Kasumi-1 (cell line): Measurements from ENCODE around the gene CTBP1.

Experiments
- DNase-seq, 2 experiments: peaks; one replicate each; lab custom pipeline; 2025; lab: John Stamatoyannopoulos, UW

The CTBP1 gene

DNA sequence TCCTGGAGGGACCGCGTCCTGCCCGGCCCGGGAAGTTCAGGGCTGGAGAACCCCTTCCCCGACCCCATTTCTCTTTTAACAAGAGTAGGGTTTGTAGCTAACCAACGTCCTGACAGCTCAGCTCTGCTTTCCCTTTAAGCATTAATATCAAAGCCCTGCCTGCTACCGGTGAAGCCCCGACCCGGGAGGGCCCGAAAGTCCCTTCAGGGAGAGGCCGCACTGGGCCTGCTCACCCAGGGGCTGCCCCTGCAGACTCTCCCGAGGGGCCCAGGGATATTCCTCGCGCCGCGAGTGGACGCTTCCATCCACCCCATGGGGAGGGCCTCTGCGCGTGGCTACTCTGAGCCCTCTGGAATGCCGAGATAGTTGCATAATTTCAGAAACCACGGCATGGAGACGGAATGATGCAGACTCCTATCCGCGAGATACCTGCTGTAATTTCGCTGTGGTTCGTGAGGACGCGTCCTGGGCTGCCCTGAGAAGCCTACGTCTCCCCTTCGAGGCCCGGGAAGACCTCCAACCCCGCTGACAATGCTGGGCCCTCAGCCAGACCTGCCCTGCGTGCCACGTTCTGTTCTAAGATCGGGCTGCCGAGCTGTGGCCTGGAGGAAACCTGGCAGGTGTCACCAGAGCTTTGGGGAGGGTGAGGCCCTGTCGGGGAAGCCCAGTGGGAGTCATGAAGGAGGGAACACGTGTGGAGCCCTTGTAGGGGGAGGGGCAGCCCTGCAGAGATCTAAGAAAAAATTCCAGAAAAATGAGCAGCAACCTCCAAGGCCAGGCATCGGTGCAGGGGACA is 999 bp upstream of the CTBP1 start:
- DNase-seq = no peak

DNA sequence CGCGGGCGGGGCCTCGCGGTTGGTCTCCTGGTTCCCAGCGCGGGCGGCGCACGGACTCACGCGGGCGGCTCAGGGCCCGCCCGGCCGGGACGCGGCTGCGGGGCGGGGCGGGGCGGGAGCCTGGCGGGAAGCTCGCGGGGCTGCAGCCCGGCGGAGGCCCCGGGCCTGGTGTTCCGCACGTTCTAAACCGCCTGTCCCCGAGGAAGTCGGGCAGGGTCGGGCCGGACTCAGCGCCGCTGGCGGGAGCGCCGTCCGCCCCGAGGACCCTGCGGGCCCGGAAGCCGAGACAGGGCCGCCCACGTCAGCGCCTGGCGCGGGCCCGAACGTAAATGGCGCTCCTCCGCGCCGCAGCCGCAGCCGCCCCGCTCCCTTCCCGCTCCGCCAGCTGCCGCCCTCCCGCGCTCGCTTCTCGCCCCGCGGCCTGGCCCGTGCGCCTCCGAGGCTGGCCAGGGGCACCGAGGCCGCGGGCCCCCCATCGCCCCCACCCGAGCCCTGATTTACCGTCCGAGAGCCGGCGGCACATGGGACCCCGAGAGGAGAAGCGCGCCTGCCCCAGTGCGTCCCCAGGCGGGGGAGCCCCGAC is 309 bp upstream of the CTBP1 start:
- peak; percentile 51 to 52 for DNase-seq

DNA sequence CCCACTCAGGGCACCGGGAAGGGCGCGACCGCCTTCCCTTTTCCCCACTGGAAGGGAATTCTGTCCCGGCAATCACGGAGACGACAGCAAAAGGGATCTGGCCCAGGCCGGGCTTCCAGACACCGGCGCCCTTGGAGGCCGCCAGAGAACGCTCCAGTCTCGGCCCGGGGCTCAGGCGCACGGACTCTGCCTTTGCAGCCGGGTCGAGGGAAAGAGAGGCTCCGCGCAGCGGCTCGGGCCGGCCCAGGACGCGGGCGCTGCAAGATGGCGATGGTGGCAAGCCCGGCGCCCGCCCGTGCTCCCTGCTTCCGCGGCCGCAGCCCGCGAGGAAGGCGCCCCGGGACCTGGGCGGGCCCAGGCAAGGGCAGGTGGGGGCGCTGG is 1.1 kb downstream of the CTBP1 start:
- DNase-seq = no peak

DNA sequence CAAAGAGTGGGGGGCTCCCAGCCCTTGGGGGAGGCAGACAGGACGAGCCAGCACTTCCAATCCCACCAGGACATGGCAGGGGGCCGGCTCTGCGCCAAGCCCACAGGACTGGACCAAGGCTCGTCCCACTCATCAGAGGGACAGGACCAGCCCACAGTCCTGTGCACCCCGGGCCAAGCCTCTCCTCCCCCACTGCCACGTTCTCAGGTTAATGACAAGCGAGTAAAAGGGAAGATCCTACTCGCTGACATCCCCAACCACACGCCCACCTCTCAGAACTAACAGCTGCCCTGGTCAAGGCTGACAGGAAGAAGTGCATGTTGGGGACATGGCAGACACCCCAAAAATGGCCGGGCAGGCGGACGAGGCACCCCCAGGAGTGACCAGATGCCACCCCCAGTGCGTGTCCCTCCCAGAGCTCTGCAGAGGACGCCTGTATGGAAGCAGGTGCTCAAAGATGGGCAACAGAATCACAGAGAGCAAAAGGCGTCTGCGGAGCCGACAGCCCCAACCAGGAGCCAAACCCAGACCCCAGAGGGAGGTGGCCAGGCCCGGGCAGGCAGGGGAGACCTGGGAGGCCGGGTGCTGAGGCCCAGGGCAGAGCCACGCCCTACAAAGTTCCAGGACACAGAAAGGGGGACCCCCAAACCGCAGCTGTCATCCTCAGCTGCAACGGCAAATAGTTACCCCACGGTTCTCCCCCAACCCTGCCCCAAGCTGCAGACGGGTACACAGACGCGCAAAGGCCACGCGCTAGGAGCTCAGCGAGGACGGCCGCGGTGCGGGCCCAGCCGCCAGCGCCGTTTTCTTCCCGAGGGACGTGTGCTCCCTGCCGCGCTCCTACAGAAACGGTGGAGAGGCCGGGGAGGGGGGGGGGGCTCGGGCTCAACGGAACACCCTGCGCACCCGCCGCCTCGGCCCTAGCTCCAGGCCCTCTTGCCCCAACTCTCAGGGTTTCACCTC is 1.7 kb downstream of the CTBP1 start:
- peak in 1 of 2 experiments; percentile 9 for DNase-seq

DNA sequence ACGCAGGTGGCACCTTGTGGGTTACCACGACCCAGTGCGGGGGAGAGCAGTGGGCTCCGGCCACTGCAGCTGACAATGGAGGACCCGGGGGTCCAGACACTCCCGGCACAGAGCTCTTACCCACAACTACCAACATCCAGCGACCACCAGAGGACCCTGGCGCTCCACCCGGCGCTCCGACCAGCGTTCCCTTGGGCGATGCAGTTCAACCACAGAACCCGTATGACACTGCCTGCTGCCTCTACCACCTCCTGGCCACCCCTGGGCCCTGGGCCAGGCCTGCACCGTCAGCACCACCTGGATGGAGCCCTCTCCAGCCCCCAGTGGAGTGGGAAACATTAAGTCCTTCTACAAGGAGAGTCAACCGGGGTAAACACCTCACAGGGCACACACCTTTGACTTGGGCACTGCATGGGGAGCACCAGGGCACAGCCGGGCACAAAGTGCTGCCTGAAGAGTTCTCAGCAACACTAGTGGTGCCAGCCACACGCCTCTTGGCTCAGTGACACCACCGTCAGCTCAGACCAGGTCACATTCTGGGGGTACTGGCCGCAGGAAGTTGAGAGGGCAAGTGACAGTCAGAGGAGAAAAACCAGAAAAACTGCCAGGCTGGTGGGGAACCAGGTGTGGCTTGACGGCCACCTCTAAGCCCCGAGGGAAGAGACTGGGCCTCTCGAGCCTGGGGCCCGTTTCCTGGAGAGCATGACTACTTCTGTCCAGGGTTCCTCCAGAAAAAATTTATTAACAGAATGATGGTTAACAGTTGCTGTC is 2.6 kb downstream of the CTBP1 start:
- no peak for DNase-seq

DNA sequence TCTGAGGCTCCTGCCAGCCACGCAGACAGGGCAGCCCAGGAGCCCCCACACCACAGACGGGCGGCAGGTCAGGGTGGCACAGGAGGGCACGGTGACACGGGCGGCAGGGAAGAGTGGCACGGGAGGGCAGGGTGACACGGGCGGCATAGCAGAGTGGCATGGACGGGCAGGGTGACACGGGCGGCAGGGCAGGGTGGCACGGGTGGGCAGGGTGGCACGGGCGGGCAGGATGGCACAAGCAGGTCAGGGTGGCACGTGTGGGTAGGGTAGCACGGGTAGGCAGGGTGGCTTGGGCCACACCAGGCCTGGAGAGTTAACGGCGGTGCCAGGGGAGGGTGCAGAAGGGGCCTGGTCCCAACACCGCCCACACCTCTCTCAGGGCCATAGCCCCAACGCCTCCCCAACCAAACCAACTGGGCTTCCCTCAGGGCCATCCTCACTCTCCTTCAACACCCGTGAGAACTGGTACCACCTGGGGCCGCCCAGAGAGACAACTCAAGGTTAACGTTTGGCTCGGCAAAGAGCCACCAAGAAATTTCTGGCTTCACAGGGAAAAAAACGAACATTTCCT is 3.4 kb downstream of the CTBP1 start:
- no peak for DNase-seq

DNA sequence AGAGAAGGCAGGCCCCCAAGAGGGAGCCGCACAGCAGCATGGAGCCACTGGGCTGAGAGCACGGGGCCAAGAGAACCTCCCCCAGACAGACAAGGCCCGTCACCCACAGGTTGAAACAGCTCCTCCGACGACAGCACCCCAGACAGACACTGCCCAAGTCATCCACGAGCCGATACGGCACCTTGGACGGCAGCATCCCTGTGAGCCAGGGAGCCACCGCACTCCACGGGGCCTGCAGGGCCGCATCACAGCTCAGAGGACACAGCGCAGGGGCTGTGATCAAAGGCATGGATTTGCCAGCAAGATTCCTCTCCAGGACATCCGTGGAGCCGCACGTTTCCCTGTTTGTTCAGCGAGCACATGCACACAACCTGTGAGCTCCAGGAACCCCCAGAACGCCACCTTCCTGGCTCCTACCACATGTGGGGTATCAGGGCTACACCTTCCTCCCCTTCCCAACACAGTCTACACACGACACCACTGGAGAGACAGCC is 3.9 kb downstream of the CTBP1 start:
- no peak for DNase-seq

DNA sequence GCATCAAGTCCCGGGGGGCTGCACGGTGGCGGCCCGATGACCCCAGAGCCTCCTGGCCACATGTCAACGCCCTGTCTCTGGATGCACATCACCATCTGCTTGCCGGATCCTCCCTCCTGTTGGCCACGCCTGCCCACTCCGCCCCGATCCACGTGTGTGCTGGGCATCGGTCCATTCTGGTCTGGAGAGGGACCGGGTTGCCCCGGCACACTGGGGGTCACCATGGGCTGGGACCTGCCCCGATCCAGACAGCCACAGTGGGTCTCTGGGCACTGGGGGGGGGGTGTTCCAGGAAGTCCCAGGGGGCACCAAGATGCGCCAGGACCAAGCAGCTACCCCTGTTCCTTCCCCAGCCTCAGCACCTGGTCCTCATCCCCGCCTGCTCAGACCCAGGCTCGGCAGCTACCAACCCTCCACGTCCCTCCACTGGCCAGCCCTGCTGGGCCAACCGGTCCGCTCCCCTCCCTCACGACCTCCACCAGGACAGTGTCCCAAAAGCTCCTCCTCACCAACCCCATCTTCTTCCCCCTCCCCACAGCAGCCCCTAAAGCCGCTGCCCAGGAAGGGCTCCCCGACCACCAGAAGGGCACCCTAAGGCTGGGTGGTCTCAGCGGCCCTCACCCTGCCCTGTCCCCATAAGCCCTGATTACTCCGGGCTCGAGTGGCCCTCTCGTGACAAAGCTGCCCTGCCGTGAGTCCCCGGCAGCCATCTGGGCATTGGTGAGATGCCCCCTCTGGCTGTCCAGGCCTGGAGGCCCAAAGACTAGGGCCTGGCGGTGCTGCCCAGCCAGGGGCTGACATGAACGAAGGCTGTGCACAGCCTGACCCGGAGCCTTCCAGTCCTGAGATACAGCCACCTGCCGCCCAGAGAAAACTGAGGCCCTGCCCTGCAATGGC is 4.6 kb downstream of the CTBP1 start:
- no peak for DNase-seq

DNA sequence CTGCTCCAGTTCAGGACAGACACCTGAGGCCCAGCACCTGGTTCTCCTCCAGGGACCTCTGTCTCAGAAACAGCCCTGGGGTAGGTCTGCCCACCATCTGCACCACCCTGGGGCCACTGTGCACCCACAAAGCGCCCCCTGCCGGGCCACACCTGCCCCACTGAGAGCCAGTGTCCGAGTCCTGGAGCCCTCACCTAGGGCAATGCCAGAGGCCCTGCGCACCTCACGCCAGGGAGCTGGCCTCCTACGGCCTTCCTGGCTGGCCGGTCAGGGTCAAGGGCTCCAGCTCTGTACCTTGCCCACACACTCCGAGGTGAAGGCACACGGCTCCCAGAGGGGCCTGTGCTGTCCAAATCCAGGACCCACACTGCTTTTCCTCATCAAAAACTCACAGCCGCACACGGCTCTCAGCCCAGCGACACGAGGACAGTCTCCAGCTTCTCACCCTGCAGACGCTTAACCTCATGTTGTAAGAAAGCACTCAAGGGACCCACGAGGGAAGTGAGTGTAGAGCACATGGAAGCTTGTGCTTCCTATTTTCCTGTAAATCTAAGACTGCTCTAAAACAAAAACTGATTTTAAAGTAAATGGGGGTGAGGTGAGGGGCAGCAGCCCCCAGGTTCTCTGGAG is 5.4 kb downstream of the CTBP1 start:
- no peak for DNase-seq

DNA sequence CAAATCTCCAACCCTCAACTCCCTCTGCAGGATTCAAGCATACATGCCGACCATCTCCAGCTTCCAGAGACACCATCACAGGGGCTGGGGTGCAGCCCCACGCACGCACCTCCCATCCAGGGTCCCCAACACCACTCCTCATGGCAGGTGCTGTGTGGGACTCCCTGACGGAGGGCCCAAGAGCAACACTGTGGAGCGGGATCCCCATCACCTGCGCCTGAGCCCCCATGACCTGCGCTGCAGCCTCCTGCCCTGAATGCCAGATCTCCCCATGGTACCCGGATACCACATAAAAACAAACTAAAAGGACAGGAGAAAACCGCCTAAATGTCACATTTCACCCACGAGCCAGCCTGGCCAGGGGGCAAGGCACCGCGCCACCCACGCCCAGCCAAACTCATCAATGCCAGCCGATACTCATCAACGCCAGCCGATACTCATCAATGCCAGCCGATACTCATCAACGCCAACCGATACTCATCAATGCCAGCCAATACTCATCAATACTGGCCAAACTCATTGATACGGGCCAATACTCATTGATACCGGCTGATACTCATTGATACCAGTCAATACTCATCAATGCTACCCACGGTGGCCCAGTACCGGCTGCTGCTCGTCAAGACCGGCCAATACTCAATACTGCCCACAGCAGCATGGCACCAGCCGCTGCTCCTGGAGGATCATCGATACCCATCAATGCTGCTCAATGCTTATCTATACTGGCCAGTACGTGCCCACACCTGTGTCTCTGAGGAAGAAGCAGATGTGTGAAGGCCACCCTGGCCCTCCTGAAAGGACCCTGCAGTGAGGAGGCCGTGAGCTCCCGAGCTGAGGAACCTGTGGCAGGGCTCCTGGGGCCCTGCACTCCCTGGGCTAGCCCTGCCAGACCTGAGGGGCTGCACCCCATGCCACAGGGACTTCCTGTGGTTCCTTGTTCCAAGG is 6.2 kb downstream of the CTBP1 start:
- DNase-seq = no peak

DNA sequence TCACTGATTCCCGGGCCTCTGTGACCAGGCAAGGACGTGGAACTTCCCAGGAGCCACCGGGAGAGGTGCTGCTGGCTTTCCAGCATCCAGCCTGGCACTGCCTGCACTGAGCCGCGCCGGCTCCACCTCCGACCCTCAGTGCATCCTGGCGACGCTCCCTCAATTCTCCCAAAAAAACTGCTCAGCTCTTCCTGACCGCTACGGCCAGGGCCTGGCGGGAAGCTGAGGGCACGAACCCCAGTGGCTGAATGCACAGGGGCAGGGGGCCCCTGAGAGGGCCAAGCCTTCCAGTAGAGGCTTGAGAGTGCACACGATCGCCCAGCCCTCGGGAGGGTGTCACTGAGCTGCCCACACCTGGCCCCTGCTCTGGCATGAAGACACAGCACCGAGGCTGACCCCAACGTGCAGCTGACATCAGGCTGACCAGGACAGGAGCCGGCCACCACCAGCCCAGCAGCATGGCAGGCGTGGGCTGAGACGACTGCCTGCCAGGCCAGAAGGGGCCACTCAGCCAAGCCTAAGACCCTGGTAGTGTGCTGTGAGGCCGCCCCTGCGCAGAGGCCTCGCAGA is 6.9 kb downstream of the CTBP1 start:
- no peak for DNase-seq

DNA sequence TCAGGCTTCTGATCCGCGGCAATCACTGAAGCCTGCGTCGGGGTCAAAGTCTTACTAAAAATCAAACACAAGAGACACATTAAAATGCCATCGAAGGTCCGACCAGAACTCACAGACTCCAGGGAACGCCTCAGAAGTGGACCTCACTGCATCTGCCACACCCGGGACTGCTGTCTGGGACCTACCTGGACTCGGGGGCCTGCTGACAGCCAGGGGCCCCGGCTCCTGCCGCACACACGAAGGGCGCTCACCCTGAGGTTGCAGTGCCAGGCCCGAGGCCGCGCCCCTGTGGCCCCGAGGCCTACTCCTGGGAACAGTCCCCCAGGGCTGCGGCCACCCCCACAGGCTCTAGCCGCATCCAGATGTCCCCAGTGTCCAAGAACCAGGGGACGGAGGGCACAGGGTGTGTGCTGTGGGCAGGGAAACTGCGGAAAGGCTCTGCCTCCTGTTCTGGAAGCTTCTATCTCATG is 7.4 kb downstream of the CTBP1 start:
- DNase-seq = no peak

DNA sequence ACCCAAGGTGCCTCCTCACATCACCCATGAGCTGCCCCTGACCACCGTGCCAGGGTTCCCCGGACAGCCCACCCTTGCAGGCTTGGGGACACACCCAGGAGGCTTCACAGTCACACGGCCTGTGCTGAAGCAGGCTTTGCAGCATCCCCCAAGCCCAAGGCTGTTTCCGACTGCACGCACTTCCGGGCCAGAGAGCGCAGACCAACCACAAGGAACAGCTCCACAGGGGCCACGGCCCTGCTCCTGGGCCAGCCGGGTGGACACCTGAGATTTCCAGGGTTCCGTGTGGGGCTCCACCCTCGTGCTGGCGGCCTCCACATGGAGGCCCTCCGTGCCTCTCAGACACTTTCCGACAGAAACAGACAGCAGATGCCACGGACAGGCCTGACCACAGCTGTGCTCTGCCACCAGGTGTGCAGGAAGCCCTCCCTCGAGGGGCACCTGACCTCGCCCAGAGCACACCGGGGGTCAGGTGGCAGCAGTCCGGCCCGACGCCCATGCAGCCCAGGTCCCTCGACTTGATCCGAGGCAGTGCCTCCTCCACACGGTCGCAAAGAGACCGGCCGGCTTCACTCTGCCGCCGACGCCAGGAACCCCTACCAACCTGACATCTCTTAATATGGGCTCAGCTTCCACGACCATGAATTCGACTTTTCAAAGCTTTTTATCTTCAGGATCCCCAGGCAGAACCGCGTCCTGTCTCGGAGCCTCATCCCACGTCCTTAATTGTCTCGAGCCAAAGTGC is 8.0 kb downstream of the CTBP1 start:
- no peak for DNase-seq

DNA sequence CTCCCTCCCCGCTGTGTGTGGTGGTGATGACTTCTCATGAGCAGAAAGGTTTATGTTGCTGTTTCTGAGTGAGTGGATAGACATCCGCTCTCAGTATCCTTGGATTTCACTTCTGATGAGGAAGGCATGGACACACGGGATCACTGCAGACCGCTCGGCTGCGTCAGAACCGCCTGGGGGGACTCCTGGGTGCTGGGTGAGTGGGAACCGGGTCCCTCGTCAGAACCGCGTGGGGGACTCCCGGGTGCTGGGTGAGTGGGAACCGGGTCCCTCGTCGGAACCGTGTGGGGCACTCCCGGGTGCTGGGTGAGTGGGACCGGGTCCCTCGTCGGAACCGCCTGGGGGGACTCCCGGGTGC is 9.0 kb downstream of the CTBP1 start:
- DNase-seq = no peak

DNA sequence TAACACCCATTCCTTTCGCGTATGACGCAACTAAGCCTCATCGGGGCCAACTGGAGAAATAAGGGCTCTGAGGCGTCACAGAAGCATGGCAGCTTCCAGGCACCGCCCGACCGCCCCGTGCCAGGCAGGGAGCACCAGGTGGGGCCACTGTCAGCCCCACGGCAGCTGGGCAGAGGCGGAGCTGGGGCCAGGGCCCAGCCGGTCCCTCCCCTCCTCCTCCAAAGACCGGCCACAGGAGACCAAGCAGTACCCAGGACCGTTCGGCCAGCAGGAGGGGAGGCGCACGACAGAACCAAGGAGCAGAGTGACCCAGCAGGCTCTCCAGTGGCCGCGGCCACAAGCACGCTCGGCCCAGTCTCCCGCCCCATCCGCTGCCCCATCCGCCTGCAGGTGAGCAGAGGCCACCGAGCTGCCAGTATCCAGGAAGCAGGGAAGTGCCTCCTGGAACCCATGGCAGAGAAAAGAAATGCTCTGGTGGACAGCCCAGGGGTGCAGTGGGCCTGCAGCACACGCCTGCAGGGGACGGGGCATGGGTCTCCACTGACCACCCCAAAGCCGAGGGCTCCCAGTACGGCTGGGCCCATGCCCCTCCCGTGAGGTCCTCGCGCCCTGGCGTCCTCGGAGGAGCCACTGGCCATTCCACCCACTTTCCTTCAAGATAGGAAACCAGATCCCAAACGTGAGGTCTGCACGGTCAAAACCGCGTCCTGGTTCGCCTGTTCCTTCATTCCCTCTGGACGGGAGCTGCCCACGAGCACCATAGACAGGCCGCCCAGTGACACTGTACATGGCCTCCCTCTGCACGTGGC is 9.6 kb downstream of the CTBP1 start:
- DNase-seq = no peak

DNA sequence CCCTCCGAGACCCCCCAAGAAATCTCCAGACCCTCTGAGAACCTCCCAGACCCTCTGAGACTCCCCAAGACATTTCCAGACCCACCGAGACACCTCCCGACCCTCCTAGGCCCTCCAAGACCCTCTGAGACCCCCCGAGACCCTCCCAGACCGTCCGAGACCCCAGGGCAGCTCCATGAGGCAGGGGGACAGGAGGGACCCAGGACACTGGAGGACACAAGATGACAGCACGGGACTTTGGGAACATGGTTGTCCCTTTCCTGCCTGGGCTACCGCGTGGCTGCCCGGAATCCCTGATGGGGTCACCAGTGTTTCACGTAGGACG is 10.3 kb downstream of the CTBP1 start:
- DNase-seq = no peak
